HG03521 (cell line): ENCODE measurements around the gene DNAH2.
A peak's percentile ranks its signal among the peaks of the same experiment; 100 is the strongest.

Experiments used
- ATAC-seq: cut with Tn5 transposase; IDR thresholded peaks from one replicate; pipeline ENCODE4 v1.9.1; 2021; ENCODE audit warnings: mild to moderate bottlenecking, moderate library complexity; ENCODE audit not compliant: unreplicated experiment

Gene DNAH2

GRCh38 chr17:7838090-7839075 lies 120.8 kb downstream of the DNAH2 start:
- no peak for ATAC-seq

DNA sequence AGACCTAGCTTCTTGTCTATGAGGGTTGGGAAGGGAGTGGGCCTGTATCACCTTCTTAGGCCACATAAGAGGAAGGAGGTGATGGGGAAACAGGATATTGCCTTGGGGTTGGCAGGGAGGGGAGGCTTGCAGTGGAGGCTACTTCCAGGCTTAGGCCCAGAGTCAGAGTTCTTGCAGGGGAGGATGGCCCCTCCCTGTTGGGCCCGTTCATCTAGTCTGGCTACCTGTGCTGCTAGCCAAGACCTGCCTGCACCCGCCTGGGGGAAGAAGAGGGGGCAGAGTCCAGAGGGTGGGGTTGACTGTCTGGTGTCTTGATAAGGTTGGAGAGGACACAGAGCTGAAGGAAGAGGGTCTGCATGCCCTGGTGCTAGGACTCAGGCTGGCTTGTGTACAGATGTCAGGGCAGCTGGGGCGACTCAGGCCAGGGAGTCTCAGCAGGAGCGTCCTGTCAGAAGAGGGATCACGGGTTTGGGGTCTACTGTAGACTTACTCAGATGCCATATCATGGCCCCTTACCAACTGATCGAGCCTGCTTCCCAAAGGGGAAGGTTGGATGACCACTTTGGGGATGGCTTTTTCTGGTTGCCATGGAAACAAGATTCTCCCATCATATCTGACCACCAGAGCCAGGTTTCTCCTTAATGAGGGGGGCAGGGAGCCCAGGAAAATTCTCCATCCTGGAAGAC lies 121.8 kb downstream of the DNAH2 start:
- ATAC-seq = no peak

DNA sequence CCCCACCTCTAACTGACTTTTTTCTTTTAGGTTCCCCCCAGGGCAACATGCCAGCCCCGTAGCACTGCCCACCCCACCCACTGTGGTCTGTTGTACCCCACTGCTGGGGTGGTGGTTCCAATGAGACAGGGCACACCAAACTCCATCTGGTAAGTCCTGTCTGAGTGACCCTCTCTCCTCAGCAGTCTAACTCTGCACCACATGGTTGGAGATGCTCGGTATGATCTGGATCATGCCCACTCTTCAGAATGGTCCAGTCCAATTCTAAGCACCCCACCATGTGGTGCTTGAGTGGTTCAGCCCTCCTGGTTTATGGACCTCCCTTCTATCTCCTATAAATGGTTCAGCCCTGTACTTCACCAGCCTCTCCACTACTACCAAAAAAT lies 122.3 kb downstream of the DNAH2 start:
- ATAC-seq = no peak

DNA sequence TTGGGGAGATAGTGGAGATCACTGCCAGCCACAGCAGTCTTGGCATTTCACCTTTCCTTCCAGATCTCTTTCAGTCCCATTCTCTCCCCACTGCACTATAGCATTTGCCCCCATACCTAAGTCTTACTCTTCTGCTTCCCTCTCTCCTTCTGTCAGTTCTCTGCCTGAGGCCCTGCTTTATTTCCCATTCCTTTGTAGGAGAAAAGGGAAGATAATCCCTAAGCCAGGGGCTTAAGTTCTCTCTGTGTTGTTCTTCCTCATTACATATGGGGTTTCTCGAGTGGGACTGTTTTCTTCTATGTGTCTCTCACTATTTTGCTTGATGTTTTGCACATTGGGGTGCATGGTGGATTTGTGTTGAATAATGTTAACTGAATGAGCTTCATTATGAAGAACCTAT lies 122.9 kb downstream of the DNAH2 start:
- no peak for ATAC-seq

DNA sequence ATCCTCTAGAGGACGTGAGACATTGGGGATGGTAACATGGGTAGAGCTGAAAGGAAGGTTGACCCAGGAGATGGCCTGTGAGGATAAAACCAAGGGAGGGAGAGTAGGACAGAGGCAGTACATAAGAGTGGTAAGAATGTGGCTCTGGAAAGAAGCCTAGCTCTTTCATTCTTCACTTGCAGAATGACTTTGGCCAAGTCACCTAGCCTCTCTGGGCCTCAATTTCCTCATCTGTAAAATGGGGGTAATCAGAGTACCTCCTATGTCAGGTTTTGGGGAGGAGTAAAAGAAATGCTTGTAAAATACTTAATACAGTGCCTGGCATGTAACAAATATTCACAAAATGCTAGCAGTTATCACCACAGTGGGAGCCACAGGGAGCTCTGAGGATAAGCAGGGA lies 123.3 kb downstream of the DNAH2 start:
- ATAC-seq = no peak

DNA sequence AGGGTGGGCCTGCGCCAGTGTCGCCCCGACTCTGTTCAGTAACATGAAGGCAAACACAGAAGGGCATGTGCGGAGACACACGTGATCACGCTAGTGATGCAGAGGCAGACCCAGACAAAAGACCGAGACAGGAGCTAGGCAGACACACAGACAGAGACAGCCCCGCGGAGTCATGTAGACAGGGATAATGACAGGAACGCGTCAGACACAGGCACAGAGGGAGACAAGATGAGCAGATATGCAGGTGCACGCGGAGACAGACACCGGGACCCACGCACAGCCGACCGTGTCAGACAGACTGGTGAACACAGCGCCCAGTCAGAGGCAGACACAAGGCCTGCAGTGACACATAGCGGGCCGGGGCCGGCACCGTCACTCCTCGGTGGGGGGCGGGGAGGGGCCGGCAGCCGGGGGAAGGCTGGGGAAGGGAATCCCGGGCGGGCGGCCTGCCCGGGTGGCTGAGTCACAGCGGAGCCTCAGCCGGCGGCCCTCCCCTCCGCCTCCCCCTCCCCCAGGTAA lies 123.9 kb downstream of the DNAH2 start:
- ATAC-seq = no peak

GRCh38 chr17:7841915-7842379 lies 124.4 kb downstream of the DNAH2 start:
- peak; percentile 17 for ATAC-seq

DNA sequence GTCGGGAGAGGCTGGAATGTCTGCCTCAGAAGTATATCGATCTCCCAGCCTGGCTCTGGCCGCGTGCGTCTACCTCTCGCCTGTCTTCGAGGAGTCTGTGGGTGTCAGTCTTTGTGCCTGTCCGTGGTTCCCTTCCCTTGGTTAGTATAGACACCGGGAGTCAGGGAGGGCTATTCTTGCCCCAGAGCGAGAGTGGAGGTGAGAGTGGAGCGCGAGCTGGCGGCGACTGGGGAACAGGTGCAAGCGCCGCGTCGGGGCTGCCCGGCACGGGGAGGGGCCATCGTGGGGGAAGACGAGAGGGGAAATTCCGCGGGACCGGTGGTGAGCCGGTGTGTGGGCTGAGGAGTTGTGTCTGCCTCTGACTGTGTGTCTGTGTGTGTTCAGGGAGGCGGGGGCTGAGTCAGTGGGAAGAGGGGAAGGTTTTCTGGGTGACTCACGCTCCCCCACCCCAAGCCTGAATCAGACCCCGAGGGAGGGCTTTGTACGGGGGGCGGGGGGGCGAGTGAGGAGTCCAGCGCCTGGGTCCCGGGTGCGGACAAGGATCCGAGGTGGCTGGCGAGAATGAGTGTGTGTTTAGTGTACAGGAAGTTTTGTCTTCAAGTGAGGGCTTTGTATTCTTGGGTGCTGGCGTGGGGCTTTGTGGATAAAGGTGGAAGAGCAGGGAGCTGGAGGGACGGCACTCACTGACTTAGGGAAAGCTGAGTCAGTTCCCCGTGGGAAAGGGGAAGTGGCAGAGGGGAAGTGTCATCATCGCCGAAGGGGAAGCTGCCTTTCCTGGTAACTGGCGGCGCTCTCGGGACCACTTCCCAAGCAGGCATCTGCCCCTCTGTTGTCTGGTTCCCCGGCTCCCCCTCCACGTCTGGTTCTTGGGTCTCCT lies 125.1 kb downstream of the DNAH2 start:
- peak; percentile 29 for ATAC-seq

DNA sequence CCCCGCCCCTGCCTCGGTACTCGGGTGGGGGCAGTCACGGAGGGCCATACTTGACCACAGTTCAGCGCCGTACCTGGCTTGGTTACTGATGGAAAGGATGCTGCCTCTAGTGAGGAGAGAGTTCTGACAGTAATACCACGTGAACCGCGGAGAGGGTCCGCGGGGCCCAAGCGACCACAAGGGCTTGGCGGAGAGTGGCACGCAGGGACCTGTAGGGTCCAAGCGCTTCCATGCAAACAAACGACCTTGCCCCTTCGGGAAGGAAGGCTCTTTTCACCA lies 125.7 kb downstream of the DNAH2 start:
- peak; percentile 1 for ATAC-seq

DNA sequence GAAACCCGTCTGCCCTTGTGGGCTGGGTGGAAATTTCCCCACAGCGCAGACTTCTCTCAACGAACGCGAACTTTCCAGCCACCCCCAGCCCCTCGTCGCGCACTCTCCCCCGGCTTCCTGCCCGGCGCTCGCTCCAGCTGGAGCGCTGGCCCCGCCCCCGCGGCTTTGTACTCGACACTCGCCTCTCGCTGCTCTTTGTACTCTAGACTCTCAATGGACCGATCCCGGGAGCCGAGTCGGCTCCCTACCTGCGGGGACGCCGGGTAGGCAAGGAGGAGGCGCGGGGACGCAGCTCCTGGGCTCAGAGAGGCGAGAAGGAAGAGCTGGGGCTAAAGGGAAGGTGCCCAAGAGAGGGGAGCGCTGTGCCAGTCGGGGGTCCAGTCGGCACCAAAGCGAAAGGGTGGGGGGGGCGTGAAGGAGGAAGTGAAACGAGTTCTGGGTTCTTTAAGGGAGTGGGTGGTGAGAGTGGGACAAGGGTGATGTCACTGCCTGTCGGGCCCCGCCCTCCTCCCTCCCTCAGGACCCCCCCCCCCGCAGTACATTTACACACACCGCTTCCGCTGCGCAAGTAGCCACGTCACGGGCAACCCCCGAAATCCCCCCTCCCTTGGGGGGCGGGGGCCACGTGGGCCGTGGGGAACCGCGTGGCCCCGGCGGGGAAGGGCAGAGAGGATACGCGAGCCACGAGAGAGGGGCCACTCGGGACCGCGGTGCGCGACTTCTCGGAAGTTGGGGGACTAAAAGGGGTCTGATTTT lies 126.2 kb downstream of the DNAH2 start:
- peak; percentile 31 for ATAC-seq

GRCh38 chr17:7844292-7845154 lies 127.0 kb downstream of the DNAH2 start:
- peak; percentile 38 for ATAC-seq

- ATAC-seq = no peak
Measured at GRCh38 chr17:7845359-7846062, 128.0 kb downstream of the DNAH2 start.

GRCh38 chr17:7846063-7846735 lies 128.7 kb downstream of the DNAH2 start:
- no peak for ATAC-seq

DNA sequence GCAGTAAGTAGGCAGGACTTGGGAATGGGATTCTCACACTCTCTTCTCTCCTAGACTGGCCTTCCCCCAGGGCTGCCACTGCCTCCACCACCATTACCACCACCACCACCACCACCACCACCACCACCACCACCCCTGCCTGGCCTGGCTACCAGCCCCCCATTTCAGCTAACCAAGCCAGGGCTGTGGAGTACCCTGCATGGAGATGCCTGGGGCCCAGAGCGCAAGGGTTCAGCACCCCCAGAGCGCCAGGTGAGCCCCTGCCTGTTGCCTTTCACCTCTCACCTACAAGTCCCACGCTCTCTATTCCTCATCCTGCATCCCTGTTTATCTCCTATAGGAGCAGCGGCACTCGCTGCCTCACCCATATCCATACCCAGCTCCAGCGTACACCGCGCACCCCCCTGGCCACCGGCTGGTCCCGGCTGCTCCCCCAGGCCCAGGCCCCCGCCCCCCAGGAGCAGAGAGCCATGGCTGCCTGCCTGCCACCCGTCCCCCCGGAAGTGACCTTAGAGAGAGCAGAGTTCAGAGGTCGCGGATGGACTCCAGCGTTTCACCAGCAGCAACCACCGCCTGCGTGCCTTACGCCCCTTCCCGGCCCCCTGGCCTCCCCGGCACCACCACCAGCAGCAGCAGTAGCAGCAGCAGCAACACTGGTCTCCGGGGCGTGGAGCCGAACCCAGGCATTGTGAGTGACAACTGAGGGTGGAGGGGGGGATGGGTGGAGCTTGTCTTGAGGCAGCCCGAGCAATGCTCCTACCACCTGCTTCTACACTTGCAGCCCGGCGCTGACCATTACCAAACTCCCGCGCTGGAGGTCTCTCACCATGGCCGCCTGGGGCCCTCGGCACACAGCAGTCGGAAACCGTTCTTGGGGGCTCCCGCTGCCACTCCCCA lies 129.5 kb downstream of the DNAH2 start:
- no peak for ATAC-seq

DNA sequence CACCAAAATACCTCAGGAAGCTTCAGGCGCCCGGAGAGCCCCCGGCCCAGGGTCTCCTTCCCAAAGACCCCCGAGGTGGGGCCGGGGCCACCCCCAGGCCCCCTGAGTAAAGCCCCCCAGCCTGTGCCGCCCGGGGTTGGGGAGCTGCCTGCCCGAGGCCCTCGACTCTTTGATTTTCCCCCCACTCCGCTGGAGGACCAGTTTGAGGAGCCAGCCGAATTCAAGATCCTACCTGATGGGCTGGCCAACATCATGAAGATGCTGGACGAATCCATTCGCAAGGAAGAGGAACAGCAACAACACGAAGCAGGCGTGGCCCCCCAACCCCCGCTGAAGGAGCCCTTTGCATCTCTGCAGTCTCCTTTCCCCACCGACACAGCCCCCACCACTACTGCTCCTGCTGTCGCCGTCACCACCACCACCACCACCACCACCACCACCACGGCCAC lies 130.6 kb downstream of the DNAH2 start:
- ATAC-seq = no peak

DNA sequence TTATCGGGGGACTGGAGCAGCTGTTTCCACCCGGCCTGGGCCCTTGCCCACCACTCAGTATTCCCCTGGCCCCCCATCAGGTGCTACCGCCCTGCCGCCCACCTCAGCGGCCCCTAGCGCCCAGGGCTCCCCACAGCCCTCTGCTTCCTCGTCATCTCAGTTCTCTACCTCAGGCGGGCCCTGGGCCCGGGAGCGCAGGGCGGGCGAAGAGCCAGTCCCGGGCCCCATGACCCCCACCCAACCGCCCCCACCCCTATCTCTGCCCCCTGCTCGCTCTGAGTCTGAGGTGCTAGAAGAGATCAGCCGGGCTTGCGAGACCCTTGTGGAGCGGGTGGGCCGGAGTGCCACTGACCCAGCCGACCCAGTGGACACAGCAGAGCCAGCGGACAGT lies 131.2 kb downstream of the DNAH2 start:
- no peak for ATAC-seq

- no peak for ATAC-seq
Measured at GRCh38 chr17:7849130-7849750, 131.7 kb downstream of the DNAH2 start.
